Kidney epithelial cell (primary cell): Measurements from ENCODE around the gene C4orf50. TPM values are rescaled to one million over a fixed set of nuclear protein-coding genes. Genes with fewer than 3 reads are reported as not detected.

Experiments
- DNase-seq: peaks from one replicate; pipeline ENCODE4 v3.0.0-alpha.2; 2010; ENCODE audit warnings: low read depth
- H3K27me3 ChIP-seq: 2 replicates; pipeline ENCODE4 v1.6.0; 2011; ENCODE audit warnings: low read length; ENCODE audit not compliant: control insufficient read depth, insufficient read depth
- H3K36me3 ChIP-seq: 2 replicates; pipeline ENCODE4 v1.5.1; 2011; ENCODE audit warnings: low read length; ENCODE audit not compliant: control insufficient read depth, insufficient read depth
- H3K4me3 ChIP-seq: 2 replicates; pipeline ENCODE4 v1.5.1; 2011; ENCODE audit warnings: low read depth, mild to moderate bottlenecking, control low read depth, low read length
- total RNA-seq: library from RNA; depleted of rRNA; stranded (reverse); fragments of >200 nt; gene quantifications from 2 replicates; pipeline ENCODE4 v1.2.3, GENCODE V29; 2015
- TF ChIP-seq, protein P1 (sequence below): IDR thresholded peaks from 2 replicates; pipeline ENCODE4 v1.5.1; 2011; ENCODE audit warnings: mild to moderate bottlenecking, moderate library complexity, low read length, control low read depth, inconsistent platforms; ENCODE audit not compliant: insufficient read depth, poor library complexity, severe bottlenecking

C4orf50 gene
- total RNA-seq, 1 donor from 2014 or later: not detected

GRCh38 chr4:6012200-6012599 lies 6.0 kb downstream of the C4orf50 start:
- TF ChIP-seq, protein P1, sequence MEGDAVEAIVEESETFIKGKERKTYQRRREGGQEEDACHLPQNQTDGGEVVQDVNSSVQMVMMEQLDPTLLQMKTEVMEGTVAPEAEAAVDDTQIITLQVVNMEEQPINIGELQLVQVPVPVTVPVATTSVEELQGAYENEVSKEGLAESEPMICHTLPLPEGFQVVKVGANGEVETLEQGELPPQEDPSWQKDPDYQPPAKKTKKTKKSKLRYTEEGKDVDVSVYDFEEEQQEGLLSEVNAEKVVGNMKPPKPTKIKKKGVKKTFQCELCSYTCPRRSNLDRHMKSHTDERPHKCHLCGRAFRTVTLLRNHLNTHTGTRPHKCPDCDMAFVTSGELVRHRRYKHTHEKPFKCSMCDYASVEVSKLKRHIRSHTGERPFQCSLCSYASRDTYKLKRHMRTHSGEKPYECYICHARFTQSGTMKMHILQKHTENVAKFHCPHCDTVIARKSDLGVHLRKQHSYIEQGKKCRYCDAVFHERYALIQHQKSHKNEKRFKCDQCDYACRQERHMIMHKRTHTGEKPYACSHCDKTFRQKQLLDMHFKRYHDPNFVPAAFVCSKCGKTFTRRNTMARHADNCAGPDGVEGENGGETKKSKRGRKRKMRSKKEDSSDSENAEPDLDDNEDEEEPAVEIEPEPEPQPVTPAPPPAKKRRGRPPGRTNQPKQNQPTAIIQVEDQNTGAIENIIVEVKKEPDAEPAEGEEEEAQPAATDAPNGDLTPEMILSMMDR: no peak
- H3K4me3 ChIP-seq: no peak overlapping the region
- no peak for DNase-seq
- H3K27me3 ChIP-seq: peaks cover 12% of the 10 kb centered on the region
- H3K36me3 ChIP-seq: no peaks in the 10 kb centered on the region

- Histone ChIP-seq H3K4me3 (no peak overlapping the region), H3K27me3 (peaks cover 12% of the 10 kb centered on the region), H3K36me3 (no peaks in the 10 kb centered on the region)
- TF ChIP-seq, protein P1: no peak
- no peak for DNase-seq
These were observed 6.5 kb downstream of the C4orf50 start for GRCh38 chr4:6011686-6012085.

DNA sequence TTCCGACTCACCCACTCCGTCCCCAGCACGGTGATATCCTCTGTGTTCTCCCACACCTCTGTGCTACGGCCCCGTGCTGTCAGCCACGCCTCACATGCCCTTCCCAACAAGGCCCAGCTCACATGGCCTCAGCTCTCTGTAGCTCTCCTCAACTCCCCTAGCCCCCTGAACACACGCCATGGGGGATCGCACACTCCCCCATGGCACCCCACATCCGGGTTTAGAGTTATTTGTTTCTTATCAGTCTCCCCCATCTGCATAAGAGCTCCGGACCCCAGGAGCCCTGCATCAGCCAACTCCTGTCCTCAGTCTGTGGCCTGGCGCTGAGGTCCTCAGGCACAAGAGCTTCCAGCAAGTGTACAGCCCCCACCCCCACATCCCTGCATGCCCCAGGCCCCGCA lies 7.0 kb downstream of the C4orf50 start:
- Histone ChIP-seq H3K4me3 (no peak overlapping the region), H3K27me3 (peaks cover 12% of the 10 kb centered on the region), H3K36me3 (no peaks in the 10 kb centered on the region)
- no peak for DNase-seq
- TF ChIP-seq, protein P1: no peak

GRCh38 chr4:6010789-6011188 lies 7.4 kb downstream of the C4orf50 start:
- no peaks in the 10 kb centered on the region for H3K36me3 ChIP-seq
- TF ChIP-seq, protein P1: no peak
- H3K4me3 ChIP-seq: no peak overlapping the region
- DNase-seq: no peak
- H3K27me3 ChIP-seq: peaks cover 12% of the 10 kb centered on the region

DNA sequence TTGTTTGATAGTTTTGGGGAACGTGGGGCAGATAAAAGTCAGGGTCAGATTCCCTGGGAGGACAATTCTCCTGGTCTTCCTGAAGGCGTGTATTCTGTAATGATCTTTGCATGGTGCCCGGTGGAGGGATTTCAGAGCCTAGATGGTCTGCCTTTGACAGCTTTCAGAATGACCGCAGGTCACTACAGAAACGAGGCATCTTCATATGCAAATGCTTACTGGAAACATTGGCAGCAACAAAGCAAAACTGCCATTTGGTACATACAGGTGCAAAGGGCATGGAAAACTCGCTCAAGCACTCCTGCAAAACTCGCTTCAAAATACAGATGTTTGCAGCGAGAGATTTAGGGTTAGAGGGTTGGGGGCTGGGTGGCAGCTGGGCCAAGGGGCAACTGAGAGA lies 8.8 kb downstream of the C4orf50 start:
- Histone ChIP-seq H3K4me3 (no peak overlapping the region), H3K36me3 (no peaks in the 10 kb centered on the region), H3K27me3 (peaks cover 10% of the 10 kb centered on the region)
- TF ChIP-seq, protein P1: no peak
- no peak for DNase-seq

- TF ChIP-seq, protein P1: no peak
- DNase-seq: no peak
- Histone ChIP-seq H3K4me3 (no peak overlapping the region), H3K27me3 (peaks cover 10% of the 10 kb centered on the region), H3K36me3 (no peaks in the 10 kb centered on the region)
These were observed 9.4 kb downstream of the C4orf50 start for GRCh38 chr4:6008766-6009385.
